GM12872 (cell line): ENCODE results near the gene DNAJC18.

Source experiments
- TF ChIP-seq, protein P1 (sequence below): IDR thresholded peaks from 3 replicates; pipeline ENCODE4 v1.5.1; 2011; ENCODE audit warnings: low read depth, mild to moderate bottlenecking, low read length, moderate library complexity; ENCODE audit not compliant: insufficient read depth

Gene DNAJC18

DNA sequence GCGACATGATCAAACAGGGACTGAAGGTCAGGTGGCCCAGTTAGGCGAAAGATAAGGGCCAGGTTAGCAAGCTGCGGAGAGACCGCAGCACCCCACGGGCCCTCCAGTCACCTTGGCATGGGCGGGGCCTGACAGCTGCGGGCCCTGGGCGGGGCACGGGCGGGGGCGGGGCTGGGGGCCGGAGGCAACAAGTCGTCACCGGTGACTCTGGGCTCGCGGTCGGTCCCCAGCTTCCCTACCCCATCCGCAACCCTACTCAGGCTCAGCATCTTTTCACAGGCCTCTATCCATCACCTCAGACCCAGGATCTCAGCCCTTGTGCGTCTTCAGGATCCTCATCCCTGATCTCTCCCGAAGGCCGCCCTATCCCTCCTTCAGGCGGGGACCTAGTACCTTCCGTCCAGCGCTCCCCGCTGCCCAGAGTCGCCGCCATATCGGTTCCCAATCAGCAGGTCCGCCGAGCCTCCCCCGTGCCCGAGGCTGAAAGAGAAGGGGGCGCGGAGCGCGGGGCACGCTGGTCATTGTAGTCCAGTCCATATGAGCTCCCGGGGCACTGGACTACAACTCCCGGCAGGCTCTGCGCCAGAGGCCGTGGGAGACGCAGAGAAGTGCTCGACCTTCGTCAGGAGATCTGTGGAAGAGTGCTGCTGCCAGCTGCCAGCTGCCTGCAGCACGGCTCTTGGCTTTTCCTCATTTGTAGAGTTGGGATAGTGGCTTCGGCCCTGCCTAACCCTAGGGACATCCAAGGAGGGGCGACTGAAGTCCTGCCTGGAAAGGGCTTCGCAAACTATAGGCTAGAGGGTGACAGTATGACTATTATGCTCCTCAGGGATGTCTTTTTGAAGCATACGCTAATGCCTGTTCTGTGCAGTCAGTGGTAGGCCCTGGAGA, at the start of gene DNAJC18:
DNAJC18 (minus strand) TSS at position 513 of the 891 bp plus-strand sequence; CDS start at position 433, 80 bp downstream.
- TF ChIP-seq, protein P1, sequence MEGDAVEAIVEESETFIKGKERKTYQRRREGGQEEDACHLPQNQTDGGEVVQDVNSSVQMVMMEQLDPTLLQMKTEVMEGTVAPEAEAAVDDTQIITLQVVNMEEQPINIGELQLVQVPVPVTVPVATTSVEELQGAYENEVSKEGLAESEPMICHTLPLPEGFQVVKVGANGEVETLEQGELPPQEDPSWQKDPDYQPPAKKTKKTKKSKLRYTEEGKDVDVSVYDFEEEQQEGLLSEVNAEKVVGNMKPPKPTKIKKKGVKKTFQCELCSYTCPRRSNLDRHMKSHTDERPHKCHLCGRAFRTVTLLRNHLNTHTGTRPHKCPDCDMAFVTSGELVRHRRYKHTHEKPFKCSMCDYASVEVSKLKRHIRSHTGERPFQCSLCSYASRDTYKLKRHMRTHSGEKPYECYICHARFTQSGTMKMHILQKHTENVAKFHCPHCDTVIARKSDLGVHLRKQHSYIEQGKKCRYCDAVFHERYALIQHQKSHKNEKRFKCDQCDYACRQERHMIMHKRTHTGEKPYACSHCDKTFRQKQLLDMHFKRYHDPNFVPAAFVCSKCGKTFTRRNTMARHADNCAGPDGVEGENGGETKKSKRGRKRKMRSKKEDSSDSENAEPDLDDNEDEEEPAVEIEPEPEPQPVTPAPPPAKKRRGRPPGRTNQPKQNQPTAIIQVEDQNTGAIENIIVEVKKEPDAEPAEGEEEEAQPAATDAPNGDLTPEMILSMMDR, result no peak

DNA sequence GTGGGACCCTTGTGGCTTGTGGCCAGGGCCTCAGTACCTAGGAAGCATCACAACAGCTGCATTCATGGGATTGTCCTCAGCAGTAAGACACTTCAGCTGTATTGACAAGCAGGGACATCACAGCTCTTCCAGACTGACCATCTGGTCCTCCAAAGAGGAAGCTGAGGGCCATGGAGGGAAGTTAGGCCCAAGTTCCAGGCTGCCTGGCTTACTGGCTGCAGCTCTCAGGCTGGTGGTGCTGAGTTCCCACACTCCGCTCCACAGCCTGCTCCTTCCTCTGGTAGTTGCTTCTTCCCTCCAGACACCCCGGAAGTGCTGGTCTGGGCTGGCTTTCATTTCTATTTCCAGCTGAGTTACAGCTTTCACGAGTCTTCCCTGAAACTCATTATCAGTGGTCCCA, 48.9 kb upstream of the DNAJC18 start:
- TF ChIP-seq, protein P1, result no peak

GRCh38 chr5:139486201-139486600, 46.9 kb upstream of the DNAJC18 start:
- TF ChIP-seq, protein P1, result no peak

DNA sequence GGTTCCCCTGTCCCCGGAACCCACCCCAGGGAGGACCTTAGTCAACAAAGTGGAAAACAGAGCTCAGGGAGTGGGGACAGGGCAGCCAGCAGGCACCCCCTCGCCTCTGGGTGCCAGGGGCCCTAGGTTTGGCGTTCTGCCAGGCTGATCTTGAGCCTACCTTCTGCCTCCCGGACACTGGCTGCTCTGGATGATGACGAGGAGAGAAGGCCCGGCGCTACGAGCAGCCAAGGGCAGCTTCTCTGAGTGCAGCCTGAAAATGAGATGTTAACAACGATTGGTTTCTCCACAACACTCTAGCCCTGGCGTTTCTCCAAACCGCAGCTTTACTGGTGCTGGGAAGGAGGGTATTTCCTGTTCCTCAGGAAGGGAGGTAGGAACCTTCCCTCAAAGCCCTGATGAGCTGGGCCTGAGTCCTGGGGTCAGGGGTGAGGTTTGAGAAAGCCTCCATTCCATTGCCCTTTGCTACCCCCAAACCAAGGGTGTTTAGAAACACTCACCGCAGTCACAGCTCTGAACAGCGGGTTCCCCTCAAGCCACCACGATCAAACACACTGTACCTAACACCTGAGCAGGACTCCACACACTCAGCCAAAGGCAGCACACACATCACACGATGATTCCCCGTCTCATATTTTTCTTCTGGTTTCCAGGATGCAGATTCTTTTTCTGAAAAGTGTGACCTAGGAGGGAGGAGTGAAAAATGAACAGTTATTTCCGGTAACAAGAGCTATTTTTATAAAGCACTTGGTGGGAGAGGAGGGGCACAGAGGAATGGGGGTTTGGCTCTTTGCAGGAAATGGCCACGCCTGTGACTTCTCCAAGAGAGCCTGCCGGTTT, 42.9 kb upstream of the DNAJC18 start, which contains the start of gene STING1:
STING1 (minus strand) TSS at position 709 of the 840 bp plus-strand sequence. CDS start 1,054 bp downstream, outside the sequence.
- TF ChIP-seq, protein P1, result no peak

- TF ChIP-seq, protein P1, result 0 out of 3 replicates have a peak, but pooled peaks have one; percentile 23
Observed at GRCh38 chr5:139481580-139482049, 42.3 kb upstream of the DNAJC18 start.

GRCh38 chr5:139481122-139481533, 41.8 kb upstream of the DNAJC18 start:
- TF ChIP-seq, protein P1, result no peak
